Fibroblast of lung (primary cell): ENCODE results near the gene ITFG1.

Source experiments
- EZH2 ChIP-seq: IDR thresholded peaks from 2 replicates; pipeline ENCODE4 v1.5.1; 2012; ENCODE audit warnings: low read length, control low read depth, mild to moderate bottlenecking; ENCODE audit errors: missing control alignments
- TF ChIP-seq, protein P1 (sequence below), 2 donors: IDR thresholded peaks in 1 of 2; conservative IDR thresholded peaks in 1 of 2; 1 replicate in 1 of 2; 2 replicates in 1 of 2; pipeline ENCODE4 v1.5.1; 2011 to 2012; ENCODE audit warnings: low read length in 2 of 2, control low read depth in 1 of 2, inconsistent platforms in 1 of 2, low read depth in 1 of 2, mild to moderate bottlenecking in 1 of 2

DNA sequence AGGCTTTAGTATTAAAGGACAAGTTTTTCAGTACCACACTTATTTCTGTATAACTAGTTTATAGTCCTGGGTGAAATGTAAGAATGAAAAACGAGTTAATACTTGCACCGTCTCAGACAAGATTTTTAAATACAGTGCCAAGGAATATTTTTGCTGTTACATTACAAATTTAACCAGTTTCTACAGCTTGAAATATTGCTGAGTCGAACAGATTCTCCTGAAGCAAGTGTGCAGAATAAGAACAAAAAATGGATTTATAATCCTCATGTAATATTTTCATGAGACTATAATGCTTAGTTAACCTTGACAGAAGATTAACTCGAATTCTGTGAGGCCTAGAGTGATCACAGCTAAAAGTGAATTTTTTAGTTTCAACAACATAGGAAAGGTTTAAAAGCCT, 320.2 kb downstream of the ITFG1 start:
- TF ChIP-seq, protein P1, sequence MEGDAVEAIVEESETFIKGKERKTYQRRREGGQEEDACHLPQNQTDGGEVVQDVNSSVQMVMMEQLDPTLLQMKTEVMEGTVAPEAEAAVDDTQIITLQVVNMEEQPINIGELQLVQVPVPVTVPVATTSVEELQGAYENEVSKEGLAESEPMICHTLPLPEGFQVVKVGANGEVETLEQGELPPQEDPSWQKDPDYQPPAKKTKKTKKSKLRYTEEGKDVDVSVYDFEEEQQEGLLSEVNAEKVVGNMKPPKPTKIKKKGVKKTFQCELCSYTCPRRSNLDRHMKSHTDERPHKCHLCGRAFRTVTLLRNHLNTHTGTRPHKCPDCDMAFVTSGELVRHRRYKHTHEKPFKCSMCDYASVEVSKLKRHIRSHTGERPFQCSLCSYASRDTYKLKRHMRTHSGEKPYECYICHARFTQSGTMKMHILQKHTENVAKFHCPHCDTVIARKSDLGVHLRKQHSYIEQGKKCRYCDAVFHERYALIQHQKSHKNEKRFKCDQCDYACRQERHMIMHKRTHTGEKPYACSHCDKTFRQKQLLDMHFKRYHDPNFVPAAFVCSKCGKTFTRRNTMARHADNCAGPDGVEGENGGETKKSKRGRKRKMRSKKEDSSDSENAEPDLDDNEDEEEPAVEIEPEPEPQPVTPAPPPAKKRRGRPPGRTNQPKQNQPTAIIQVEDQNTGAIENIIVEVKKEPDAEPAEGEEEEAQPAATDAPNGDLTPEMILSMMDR (conservative IDR thresholded peaks at IDR 0.05 in 1 of 2, IDR thresholded peaks at IDR 0.05 in 1 of 2; ENCODE audit: low read depth in 1 of 2, low read length in 2 of 2) = no peak
- TF ChIP-seq EZH2 = no peak
